Measurements from ENCODE around the gene PACC1.

Gene PACC1

GRCh38 chr1:212414328-212415106 is at the start of gene PACC1:
Gene PACC1 (minus strand): TSS chr1:212414886. CDS start chr1:212414757, 129 bp downstream.
- peak; percentile 97 to 98 (median 97) for DNase-seq

DNA sequence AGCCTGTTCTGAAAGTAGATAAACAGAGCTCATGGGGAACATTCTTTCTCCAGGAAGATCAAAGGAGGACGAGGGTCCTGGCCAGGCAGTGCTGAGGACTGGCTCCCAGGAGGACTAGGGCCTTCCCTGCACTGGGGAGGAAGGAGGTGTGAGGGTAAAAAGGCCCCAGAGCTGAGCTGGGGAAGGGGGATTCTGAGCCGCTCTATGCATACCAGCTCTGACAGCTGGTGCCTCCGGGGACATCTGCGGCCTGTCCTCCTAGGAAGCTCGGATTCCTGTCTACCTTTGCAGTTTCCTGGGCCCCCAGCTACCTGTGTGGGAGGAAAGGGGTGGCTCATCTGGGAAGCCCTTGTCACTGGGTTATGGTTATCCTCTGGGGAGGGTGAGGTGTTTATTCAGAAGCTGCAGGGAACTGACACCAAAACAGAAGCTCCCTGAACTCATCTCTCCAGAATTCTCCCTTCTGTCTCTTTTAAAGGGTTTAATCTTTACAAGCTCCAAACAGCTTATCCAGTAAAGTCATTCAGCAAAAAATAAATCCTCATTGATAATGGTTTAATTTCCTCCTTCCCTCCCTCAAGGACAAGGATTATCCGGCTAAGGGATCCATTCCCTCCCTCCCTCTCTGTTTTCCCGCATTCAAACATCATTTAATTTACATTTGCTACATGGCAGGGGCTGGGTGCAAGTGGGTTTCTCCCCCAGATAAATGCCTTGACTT is 49.0 kb upstream of the PACC1 start:
- no peak for DNase-seq

DNA sequence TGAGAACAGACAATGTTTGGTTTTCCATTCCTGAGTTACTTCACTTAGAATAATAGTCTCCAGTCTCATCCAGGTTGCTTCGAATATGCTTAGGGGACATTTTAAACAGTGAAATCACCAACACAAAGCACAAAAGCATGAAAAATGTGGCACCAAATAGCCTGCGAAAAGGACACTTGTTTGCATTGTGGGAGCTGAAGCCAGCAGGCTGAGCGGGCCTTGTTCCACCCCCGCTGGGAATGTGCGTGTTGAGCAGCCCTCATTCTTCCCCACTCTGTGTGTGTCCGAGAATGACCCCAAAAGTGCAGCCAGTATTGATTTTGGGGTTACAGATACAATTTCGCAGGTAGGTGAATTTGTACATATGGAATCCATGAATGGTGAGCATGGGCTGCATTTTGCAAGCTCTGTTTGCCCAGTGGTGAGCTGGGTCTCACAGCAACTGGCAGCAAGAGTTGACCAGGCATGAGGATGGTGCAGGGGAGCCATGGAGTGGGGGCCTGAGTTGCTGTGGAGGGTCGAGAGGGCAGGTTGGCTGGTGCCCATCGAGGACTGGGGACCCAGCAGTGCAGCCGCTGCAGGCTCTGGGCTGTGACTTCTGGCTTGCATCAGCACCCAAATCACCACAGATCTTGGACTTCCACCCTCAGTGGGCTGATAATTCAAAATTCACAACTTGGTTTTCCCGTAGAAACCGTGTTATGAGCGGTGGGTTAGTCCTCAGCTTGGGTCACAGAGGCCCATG is 47.4 kb upstream of the PACC1 start:
- no peak for DNase-seq

DNA sequence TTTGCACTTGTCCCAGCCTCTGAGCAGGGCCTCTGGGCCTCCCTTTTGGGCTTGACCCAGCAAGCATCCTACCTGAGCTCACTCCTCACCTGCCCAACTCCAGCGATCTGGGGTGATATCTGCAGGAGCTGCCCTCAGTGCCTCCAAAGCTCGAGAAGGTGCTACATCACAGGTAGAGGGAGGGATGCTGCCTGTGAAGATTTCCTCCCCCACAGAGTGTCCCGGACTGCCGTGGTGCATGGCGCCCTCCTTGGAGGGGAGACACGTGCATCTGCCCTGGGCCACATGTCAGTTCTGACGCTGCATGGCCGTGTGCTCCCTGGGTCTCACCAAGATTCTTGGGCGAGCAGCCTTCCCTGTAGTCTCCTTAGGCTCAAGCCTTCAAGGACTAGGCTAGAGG is 45.7 kb upstream of the PACC1 start:
- no peak for DNase-seq

GRCh38 chr1:212459656-212460055 is 45.0 kb upstream of the PACC1 start:
- no peak for DNase-seq

DNA sequence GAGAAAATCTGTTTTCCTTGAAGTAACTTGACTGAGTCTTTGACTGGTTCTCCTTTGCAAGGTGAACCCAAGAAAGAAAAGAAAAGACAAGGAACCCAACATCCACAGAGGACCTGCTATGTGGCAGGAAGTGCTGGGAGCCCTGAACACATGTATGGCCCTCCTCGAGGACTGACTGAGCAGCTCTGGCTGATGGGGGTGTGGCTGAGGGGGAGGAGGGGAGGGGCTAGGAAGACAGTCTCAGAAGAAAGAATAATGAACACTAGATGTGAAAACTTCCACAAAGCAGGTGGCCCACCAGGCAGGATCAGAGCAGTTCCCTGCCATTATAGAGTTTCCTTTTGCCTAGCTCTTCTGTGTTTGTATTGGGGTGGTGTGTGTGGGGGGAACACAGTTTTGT is 44.1 kb upstream of the PACC1 start:
- DNase-seq = peak in 1 of 3 donors; percentile 40

- DNase-seq = peak; percentile 87 to 90 (median 87)
Measured at GRCh38 chr1:212457740-212458338, 43.2 kb upstream of the PACC1 start.

DNA sequence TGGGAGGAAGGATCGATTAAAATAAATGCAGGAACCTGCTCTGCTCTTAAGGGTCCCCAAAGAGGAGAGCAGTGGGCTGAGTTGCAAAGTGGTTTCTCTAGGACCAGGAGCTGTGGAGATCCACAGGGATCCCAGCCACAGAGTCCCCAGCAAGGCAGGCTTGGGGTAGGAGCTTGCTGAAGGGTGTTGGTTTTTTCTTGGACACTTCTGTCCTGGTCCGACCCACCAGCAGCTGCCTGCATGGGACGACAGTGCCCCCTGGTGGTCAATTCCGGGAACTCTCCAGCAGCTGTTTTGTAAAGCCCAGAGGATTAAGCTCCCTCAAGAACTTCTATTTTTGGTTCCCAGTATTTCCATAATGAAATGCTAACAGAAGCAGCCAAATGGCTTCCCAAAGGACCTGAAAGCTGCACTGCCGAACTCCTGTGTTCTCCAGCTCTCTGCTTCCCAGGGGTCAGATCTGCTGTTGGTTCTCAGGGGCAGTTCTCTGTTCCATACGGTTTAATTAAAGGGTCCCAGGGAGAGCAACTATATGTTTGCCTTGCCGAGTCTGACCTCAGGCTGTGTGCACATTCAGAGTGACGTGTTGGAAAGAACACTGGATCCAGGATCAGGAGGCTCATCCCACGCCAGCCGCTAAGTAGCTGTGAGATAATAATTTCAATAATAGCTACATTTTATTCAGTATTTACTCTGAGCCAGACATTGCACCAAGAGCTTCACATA is 41.3 kb upstream of the PACC1 start:
- peak; percentile 85 to 90 (median 90) for DNase-seq

GRCh38 chr1:212455401-212455800 is 40.7 kb upstream of the PACC1 start:
- DNase-seq = no peak

GRCh38 chr1:212454741-212455140 is 40.1 kb upstream of the PACC1 start:
- peak in 1 of 3 donors; percentile 17 for DNase-seq

- DNase-seq = no peak
Measured at GRCh38 chr1:212453156-212453857, 38.6 kb upstream of the PACC1 start.

GRCh38 chr1:212452323-212453155 is 37.9 kb upstream of the PACC1 start:
- peak; percentile 41 to 53 (median 42) for DNase-seq

GRCh38 chr1:212451416-212452322 is 37.0 kb upstream of the PACC1 start:
- DNase-seq = peak in 1 of 3 donors; percentile 12

DNA sequence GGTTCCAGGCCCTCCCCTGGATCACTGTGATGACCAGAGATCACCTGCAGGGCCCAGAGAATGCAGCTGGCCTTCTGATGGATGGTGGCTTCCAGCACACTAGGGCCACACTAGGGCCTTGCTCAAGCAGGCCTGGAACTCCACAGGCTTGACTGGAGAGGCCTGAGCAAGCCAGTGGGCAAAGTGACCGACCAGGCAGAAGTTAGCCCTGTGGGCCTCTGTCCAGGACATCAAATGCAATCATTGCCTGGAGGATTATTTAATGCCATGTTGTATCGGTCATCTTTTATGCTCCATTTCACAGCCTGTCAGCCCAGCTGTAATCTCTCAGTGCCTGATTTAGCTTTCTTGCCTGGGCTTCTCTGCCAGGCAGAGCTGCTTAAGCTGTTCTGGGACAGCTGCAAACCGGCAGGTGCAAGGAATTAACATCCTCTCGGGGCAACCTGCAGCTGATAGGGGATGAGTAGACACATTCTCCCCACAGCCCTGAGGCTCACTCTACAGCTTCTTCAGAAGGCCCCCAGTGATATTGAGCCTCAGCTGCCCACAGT is 35.7 kb upstream of the PACC1 start:
- peak in 1 of 3 donors; percentile 15 for DNase-seq

DNA sequence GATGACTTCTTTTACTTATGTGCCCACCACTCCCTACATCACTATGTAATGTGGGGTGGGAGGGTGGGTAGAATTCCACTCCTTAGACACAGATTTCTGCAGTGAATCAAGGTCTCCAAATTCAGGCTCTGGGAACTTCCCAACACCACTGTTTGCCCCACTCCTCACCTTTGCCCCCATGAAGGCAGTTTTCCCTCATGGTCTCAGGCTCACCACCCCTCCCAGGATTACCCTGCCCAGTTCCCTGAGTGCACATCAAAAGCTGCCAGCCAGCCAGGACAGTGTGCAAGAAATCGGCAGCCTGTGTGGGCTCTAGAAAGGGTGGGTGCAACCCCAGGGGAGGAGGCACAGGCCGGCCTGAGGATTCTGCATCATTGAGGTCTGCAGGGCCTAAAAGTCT is 32.8 kb upstream of the PACC1 start:
- no peak for DNase-seq

DNA sequence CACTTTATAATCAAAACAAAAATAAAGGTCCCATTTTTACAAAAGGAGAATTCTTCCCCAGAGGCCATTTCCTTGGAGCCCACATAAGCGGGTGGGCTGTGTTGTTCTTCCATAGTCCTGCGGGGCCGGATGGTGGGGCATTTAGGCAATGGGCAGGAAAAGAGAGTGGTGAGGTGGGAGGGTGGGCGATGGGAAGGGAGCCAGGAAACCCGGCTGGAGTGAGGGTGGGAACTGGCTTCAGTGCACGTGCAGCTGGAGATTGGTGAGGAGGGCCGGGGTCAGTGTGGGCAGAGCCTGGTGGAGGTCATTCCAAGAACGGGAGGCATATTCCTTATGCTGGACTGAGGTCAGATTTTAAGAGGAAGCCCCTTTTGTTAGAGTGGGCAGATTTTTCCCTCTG is 31.6 kb upstream of the PACC1 start:
- DNase-seq = no peak

- no peak for DNase-seq
Measured at GRCh38 chr1:212442408-212442807, 27.7 kb upstream of the PACC1 start.

DNA sequence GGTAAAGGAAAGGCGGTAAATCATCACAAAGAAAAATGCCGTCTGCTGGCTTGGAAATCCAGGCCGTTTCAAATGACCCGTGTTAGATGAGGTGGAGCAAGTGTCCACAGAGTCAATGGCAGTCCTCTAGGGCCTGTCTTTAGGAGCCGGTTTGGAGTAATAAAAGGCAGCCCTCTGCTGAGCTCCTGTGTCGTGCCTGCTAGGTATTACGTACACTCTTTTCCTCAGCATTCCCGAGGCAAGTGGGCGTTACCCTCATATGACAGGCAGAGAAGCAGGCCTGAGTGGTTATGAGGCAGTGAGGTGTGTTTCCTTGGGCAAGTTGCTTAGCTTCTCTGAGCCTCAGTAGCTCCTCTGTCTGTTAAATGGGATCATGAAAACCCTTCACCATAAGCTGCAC is 25.7 kb upstream of the PACC1 start:
- DNase-seq = no peak

GRCh38 chr1:212438831-212439237 is 24.1 kb upstream of the PACC1 start:
- DNase-seq = no peak
